GM19240 (cell line): Measurements from ENCODE around the gene CIRBP.

Experiments
- DNase-seq: peaks from one replicate; pipeline ENCODE4 v3.0.0; 2011; ENCODE audit warnings: low spot score; ENCODE audit not compliant: insufficient read length

CIRBP gene

GRCh38 chr19:1278713-1279660 lies 9.9 kb downstream of the CIRBP start:
- DNase-seq: no peak

- DNase-seq: peak; percentile 92
These were observed 10.7 kb downstream of the CIRBP start for GRCh38 chr19:1279782-1280341.

GRCh38 chr19:1280636-1281568 lies 11.8 kb downstream of the CIRBP start:
- no peak for DNase-seq

- DNase-seq: no peak
These were observed 12.6 kb downstream of the CIRBP start for GRCh38 chr19:1281569-1282287.

- DNase-seq: no peak
These were observed 13.6 kb downstream of the CIRBP start for GRCh38 chr19:1282588-1283206.

- no peak for DNase-seq
These were observed 14.2 kb downstream of the CIRBP start for GRCh38 chr19:1283207-1283916.

GRCh38 chr19:1283917-1284292 lies 14.8 kb downstream of the CIRBP start:
- DNase-seq: no peak

- no peak for DNase-seq
These were observed 15.3 kb downstream of the CIRBP start for GRCh38 chr19:1284293-1284978.

GRCh38 chr19:1284979-1285736 lies 16.0 kb downstream of the CIRBP start:
- DNase-seq: no peak

GRCh38 chr19:1285737-1286360 lies 16.7 kb downstream of the CIRBP start, which contains the start of gene EFNA2:
Gene EFNA2, plus strand, starts transcription at chr19:1285873. Its CDS starts 296 bp downstream, at chr19:1286169.
- no peak for DNase-seq

GRCh38 chr19:1286487-1287353 lies 17.6 kb downstream of the CIRBP start:
- no peak for DNase-seq

GRCh38 chr19:1287354-1288225 lies 18.5 kb downstream of the CIRBP start:
- no peak for DNase-seq

- no peak for DNase-seq
These were observed 19.1 kb downstream of the CIRBP start for GRCh38 chr19:1288226-1288612.

- DNase-seq: no peak
These were observed 19.9 kb downstream of the CIRBP start for GRCh38 chr19:1288833-1289685.

- no peak for DNase-seq
These were observed 20.5 kb downstream of the CIRBP start for GRCh38 chr19:1289686-1290025.
